K562 (cell line): Measurements from ENCODE around the gene CCN6.

ENCODE experiments used
- CEBPB ChIP-seq: fragments of 450-650 bp; IDR thresholded peaks from 2 replicates; pipeline ENCODE4 v1.6.1; 2016; ENCODE audit warnings: missing genetic modification characterization, missing compliant biosample characterization
- EZH2 ChIP-seq: IDR thresholded peaks from 2 replicates; pipeline ENCODE4 v1.6.1; 2012; ENCODE audit warnings: low read depth, mild to moderate bottlenecking, inconsistent platforms, low read length, borderline replicate concordance
- NUFIP1 ChIP-seq: fragments of 450-650 bp; IDR thresholded peaks from 2 replicates; pipeline ENCODE4 v1.6.1; 2018; ENCODE audit not compliant: partially characterized antibody
- REST ChIP-seq, 2 experiments: fragments of 450-650 bp; formaldehyde crosslinking in 1 of 2; IDR thresholded peaks; 2 replicates each; pipeline versions ENCODE4 v1.4.0 to v1.6.1; 2014 to 2020; ENCODE audit warnings: mild to moderate bottlenecking in 2 of 2, borderline replicate concordance in 1 of 2, low read depth in 1 of 2
- SMARCB1 ChIP-seq: IDR thresholded peaks from 2 replicates; pipeline ENCODE4 v1.6.1; 2011; ENCODE audit warnings: improper control_type of control experiment, low read depth; ENCODE audit not compliant: insufficient read length
- STAT5A ChIP-seq: IDR thresholded peaks from 2 replicates; pipeline ENCODE4 v1.6.1; 2012; ENCODE audit warnings: low read length, inconsistent platforms, borderline replicate concordance
- TEAD1 ChIP-seq, 2 experiments: fragments of 450-650 bp in 1 of 2; sonication (generic) in 1 of 2; formaldehyde crosslinking; IDR thresholded peaks; 2 replicates each; pipeline versions ENCODE4 v1.4.0 to v1.8.0; 2020 to 2022; ENCODE audit warnings: mild to moderate bottlenecking in 2 of 2, missing genetic modification reagents in 1 of 2
- TEAD4 ChIP-seq, 2 experiments: sonication (generic) in 1 of 2; formaldehyde crosslinking in 1 of 2; IDR thresholded peaks; 2 replicates each; pipeline versions ENCODE4 v1.6.1 to v1.8.0; 2012 to 2022; ENCODE audit warnings: borderline replicate concordance in 1 of 2, inconsistent platforms in 1 of 2, low read length in 1 of 2, mild to moderate bottlenecking in 1 of 2, missing genetic modification reagents in 1 of 2
- XRCC3 ChIP-seq: fragments of 450-650 bp; IDR thresholded peaks from 2 replicates; pipeline ENCODE4 v1.6.1; 2017; ENCODE audit warnings: mild to moderate bottlenecking, moderate library complexity
- ZFP36 ChIP-seq: fragments of 150-350 bp; IDR thresholded peaks from 2 replicates; pipeline ENCODE4 v1.6.1; 2018; ENCODE audit warnings: low read length, low read depth; ENCODE audit not compliant: partially characterized antibody
- ZFX ChIP-seq: sonication (generic); formaldehyde crosslinking; IDR thresholded peaks from 2 replicates; pipeline ENCODE4 v1.8.0; 2022; ENCODE audit warnings: mild to moderate bottlenecking, missing genetic modification reagents, moderate library complexity
- ZNF282 ChIP-seq: sonication (generic); formaldehyde crosslinking; IDR thresholded peaks from 2 replicates; pipeline ENCODE4 v1.8.1; 2023; ENCODE audit warnings: missing genetic modification reagents
- ZNF79 ChIP-seq: fragments of 250-450 bp; sonication (Bioruptor Pico); IDR thresholded peaks from 2 replicates; pipeline ENCODE4 v1.4.0; 2020; ENCODE audit warnings: low read depth, mild to moderate bottlenecking, moderate library complexity
- TF ChIP-seq, protein P1 (sequence below): fragments of 200-600 bp; sonication (generic); IDR thresholded peaks from one replicate; pipeline ENCODE4 v1.6.1; 2012; ENCODE audit warnings: mild to moderate bottlenecking, low read depth, low read length, inconsistent platforms

DNA sequence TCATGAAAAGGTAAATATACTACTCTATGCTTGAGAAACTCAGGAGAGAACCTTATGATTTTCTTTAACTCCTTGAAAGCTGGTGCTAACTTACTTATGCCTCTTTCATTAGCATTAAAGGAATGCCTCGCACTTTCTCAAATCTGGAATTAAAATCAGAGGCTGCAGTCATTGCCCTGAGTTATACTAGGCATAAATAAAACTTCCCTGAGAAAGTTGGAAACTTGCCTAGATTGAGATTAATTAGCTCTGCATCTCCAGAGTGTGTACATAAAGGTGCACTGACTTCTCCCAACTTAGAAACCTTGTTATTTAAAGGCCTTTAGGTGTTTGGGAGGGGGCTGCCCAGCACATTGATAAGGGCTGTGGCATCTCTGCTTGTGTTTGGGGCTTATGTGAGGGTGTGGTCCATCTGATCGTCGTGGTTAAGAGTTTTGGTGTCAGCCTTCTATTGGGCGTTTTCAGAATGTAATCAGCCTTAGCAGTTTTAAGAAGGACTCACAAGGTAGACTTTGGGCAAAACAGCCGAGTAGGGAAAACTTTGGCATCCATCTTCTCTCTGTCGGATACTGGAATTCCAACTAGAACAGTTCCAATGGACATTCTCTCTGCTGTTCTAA is 32.1 kb upstream of the CCN6 start:
- TF ChIP-seq, protein P1, sequence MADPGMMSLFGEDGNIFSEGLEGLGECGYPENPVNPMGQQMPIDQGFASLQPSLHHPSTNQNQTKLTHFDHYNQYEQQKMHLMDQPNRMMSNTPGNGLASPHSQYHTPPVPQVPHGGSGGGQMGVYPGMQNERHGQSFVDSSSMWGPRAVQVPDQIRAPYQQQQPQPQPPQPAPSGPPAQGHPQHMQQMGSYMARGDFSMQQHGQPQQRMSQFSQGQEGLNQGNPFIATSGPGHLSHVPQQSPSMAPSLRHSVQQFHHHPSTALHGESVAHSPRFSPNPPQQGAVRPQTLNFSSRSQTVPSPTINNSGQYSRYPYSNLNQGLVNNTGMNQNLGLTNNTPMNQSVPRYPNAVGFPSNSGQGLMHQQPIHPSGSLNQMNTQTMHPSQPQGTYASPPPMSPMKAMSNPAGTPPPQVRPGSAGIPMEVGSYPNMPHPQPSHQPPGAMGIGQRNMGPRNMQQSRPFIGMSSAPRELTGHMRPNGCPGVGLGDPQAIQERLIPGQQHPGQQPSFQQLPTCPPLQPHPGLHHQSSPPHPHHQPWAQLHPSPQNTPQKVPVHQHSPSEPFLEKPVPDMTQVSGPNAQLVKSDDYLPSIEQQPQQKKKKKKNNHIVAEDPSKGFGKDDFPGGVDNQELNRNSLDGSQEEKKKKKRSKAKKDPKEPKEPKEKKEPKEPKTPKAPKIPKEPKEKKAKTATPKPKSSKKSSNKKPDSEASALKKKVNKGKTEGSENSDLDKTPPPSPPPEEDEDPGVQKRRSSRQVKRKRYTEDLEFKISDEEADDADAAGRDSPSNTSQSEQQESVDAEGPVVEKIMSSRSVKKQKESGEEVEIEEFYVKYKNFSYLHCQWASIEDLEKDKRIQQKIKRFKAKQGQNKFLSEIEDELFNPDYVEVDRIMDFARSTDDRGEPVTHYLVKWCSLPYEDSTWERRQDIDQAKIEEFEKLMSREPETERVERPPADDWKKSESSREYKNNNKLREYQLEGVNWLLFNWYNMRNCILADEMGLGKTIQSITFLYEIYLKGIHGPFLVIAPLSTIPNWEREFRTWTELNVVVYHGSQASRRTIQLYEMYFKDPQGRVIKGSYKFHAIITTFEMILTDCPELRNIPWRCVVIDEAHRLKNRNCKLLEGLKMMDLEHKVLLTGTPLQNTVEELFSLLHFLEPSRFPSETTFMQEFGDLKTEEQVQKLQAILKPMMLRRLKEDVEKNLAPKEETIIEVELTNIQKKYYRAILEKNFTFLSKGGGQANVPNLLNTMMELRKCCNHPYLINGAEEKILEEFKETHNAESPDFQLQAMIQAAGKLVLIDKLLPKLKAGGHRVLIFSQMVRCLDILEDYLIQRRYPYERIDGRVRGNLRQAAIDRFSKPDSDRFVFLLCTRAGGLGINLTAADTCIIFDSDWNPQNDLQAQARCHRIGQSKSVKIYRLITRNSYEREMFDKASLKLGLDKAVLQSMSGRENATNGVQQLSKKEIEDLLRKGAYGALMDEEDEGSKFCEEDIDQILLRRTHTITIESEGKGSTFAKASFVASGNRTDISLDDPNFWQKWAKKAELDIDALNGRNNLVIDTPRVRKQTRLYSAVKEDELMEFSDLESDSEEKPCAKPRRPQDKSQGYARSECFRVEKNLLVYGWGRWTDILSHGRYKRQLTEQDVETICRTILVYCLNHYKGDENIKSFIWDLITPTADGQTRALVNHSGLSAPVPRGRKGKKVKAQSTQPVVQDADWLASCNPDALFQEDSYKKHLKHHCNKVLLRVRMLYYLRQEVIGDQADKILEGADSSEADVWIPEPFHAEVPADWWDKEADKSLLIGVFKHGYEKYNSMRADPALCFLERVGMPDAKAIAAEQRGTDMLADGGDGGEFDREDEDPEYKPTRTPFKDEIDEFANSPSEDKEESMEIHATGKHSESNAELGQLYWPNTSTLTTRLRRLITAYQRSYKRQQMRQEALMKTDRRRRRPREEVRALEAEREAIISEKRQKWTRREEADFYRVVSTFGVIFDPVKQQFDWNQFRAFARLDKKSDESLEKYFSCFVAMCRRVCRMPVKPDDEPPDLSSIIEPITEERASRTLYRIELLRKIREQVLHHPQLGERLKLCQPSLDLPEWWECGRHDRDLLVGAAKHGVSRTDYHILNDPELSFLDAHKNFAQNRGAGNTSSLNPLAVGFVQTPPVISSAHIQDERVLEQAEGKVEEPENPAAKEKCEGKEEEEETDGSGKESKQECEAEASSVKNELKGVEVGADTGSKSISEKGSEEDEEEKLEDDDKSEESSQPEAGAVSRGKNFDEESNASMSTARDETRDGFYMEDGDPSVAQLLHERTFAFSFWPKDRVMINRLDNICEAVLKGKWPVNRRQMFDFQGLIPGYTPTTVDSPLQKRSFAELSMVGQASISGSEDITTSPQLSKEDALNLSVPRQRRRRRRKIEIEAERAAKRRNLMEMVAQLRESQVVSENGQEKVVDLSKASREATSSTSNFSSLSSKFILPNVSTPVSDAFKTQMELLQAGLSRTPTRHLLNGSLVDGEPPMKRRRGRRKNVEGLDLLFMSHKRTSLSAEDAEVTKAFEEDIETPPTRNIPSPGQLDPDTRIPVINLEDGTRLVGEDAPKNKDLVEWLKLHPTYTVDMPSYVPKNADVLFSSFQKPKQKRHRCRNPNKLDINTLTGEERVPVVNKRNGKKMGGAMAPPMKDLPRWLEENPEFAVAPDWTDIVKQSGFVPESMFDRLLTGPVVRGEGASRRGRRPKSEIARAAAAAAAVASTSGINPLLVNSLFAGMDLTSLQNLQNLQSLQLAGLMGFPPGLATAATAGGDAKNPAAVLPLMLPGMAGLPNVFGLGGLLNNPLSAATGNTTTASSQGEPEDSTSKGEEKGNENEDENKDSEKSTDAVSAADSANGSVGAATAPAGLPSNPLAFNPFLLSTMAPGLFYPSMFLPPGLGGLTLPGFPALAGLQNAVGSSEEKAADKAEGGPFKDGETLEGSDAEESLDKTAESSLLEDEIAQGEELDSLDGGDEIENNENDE = no peak
- TF ChIP-seq EZH2 = no peak
- TF ChIP-seq TEAD4 (IDR thresholded peaks at IDR 0.05; ENCODE audit: low read length) = no peak
- no peak for TF ChIP-seq TEAD4 (CRISPR knock-in tag; IDR thresholded peaks at IDR 0.05; ENCODE audit: borderline replicate concordance)
- no peak for TF ChIP-seq TEAD1 (CRISPR knock-in tag; IDR thresholded peaks at IDR 0.05)
- TF ChIP-seq STAT5A = no peak
- no peak for TF ChIP-seq SMARCB1
- TF ChIP-seq XRCC3 = no peak
- no peak for TF ChIP-seq ZFP36
- TF ChIP-seq REST (IDR thresholded peaks at IDR 0.05; ENCODE audit: borderline replicate concordance) = no peak
- TF ChIP-seq REST (CRISPR knock-in tag; IDR thresholded peaks at IDR 0.05; ENCODE audit: low read depth) = no peak
- no peak for TF ChIP-seq CEBPB (tag)
- no peak for TF ChIP-seq NUFIP1
- TF ChIP-seq ZNF282 (CRISPR knock-in tag) = no peak
- no peak for TF ChIP-seq ZFX (CRISPR knock-in tag)
- no peak for TF ChIP-seq ZNF79 (CRISPR knock-in tag)
